Endothelial cell of umbilical vein (primary cell): ENCODE results near the gene PIN1.

ENCODE experiments used
- EZH2 ChIP-seq: IDR thresholded peaks from 2 replicates; pipeline ENCODE4 v1.6.1; 2012; ENCODE audit warnings: borderline replicate concordance, low read depth, mild to moderate bottlenecking, moderate library complexity, low read length, inconsistent platforms; ENCODE audit not compliant: severe bottlenecking
- POLR2AphosphoS5 ChIP-seq: IDR thresholded peaks from 2 replicates; pipeline ENCODE4 v1.6.1; 2012; ENCODE audit warnings: low read depth, mild to moderate bottlenecking, control low read depth, low read length, moderate library complexity; ENCODE audit not compliant: insufficient read depth
- TF ChIP-seq, protein P1 (sequence below), 2 donors: IDR thresholded peaks; 1 replicate in 1 of 2; 2 replicates in 1 of 2; pipeline ENCODE4 v1.5.1; 2011; ENCODE audit warnings: low read length in 2 of 2, mild to moderate bottlenecking in 2 of 2, moderate library complexity in 2 of 2, control low read depth in 1 of 2, inconsistent platforms in 1 of 2, low read depth in 1 of 2; ENCODE audit not compliant: insufficient read depth in 1 of 2; ENCODE audit errors: extremely low read depth in 1 of 2

DNA sequence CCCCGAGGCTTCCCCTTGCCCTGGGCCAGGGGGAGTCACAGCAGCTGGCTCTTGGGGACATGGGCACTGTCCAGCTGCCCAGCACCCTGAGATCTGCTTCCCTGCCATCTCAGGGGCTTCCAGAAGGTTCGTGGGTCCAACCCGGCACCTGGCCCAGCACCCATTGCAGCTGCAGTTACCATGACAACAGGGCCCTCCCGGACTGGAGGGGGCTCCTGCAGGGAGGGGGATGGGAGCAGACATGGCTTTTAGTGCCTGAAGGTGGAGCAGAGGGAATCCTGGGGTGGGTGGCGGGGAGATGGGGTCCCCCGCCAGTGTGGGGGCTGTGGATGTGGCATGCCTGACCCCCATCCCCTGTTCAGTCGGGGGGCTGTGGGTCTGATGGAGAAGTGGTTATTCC lies 14.7 kb downstream of the PIN1 start:
- TF ChIP-seq, protein P1, sequence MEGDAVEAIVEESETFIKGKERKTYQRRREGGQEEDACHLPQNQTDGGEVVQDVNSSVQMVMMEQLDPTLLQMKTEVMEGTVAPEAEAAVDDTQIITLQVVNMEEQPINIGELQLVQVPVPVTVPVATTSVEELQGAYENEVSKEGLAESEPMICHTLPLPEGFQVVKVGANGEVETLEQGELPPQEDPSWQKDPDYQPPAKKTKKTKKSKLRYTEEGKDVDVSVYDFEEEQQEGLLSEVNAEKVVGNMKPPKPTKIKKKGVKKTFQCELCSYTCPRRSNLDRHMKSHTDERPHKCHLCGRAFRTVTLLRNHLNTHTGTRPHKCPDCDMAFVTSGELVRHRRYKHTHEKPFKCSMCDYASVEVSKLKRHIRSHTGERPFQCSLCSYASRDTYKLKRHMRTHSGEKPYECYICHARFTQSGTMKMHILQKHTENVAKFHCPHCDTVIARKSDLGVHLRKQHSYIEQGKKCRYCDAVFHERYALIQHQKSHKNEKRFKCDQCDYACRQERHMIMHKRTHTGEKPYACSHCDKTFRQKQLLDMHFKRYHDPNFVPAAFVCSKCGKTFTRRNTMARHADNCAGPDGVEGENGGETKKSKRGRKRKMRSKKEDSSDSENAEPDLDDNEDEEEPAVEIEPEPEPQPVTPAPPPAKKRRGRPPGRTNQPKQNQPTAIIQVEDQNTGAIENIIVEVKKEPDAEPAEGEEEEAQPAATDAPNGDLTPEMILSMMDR (IDR thresholded peaks at IDR 0.05; ENCODE audit: extremely low read depth in 1 of 2, insufficient read depth in 1 of 2, low read depth in 1 of 2, low read length in 2 of 2) = no peak
- TF ChIP-seq POLR2AphosphoS5 (no peak), EZH2 (no peak)
